ENCODE data around the gene ABHD17A.
A peak's percentile ranks its signal among the peaks of the same experiment; 100 is the strongest.

Gene ABHD17A

GRCh38 chr19:1855828-1856255, 29.5 kb downstream of the ABHD17A start:
- H3K4me2 ChIP-seq (ENCODE audit: low read length), result no peak overlapping the region
- no peak overlapping the region for H2BK5ac ChIP-seq (ENCODE audit: low read depth, low read length, poor library complexity)
- no peak overlapping the region for H3K18ac ChIP-seq (ENCODE audit: low read length)
- no peak overlapping the region for H2AFZ ChIP-seq (ENCODE audit: insufficient read depth, low read length, poor library complexity)
- peak overlapping the region; percentile 0 for H2AK5ac ChIP-seq (ENCODE audit: low read length)
- peaks cover 2% of the 10 kb centered on the region for H3K9me3 ChIP-seq (ENCODE audit: insufficient read depth, low read depth, low read length)
- H3K14ac ChIP-seq (ENCODE audit: low read length), result no peak overlapping the region
- peak overlapping the region; percentile 1 for H4K12ac ChIP-seq (ENCODE audit: low read depth, low read length)
- H3K23ac ChIP-seq (ENCODE audit: low read length), result no peak overlapping the region
- no peak overlapping the region for H4K91ac ChIP-seq (ENCODE audit: low read depth, low read length)
- no peak overlapping the region for H2BK120ac ChIP-seq (ENCODE audit: insufficient read depth, low read length, poor library complexity)
- H3K4me3 ChIP-seq (ENCODE audit: low read depth, low read length), result no peak overlapping the region
- no peak overlapping the region for H3K9ac ChIP-seq (ENCODE audit: low read length)
- peaks cover 4% of the 10 kb centered on the region for H3K79me1 ChIP-seq (ENCODE audit: low read length)
- H3K79me2 ChIP-seq (ENCODE audit: control insufficient read depth, insufficient read depth, low read length, poor library complexity), result peaks cover 5% of the 10 kb centered on the region
- no peak overlapping the region for H3K27ac ChIP-seq (ENCODE audit: low read depth, low read length)
- H3K36me3 ChIP-seq (ENCODE audit: control insufficient read depth in 1 of 2, insufficient read depth in 2 of 2, low read length in 2 of 2), result peaks cover 0 to 3% of the 10 kb centered on the region in 2 experiments
- H3K4me1 ChIP-seq (ENCODE audit: control insufficient read depth in 1 of 2, insufficient read depth in 2 of 2, low read length in 2 of 2), result peaks cover 26 to 28% of the 10 kb centered on the region in 2 experiments
- H4K8ac ChIP-seq (ENCODE audit: low read depth, low read length), result peak overlapping the region; percentile 1
- H3K4ac ChIP-seq (ENCODE audit: low read depth, low read length), result no peak overlapping the region
- H2BK12ac ChIP-seq (ENCODE audit: low read length), result no peak overlapping the region
- no peaks in the 10 kb centered on the region for H3K27me3 ChIP-seq (ENCODE audit: insufficient read depth, low read length)
- no CpG with 5 or more reads among the region's 13 CpGs for WGBS (ENCODE audit: extremely low coverage, insufficient coverage, insufficient read length)
- DNase-seq, result no peak

GRCh38 chr19:1855040-1855827, 30.1 kb downstream of the ABHD17A start:
- H3K79me1 ChIP-seq (ENCODE audit: low read length), result peaks cover 4% of the 10 kb centered on the region
- peak overlapping the region; percentile 40 for H4K12ac ChIP-seq (ENCODE audit: low read depth, low read length)
- H3K36me3 ChIP-seq (ENCODE audit: control insufficient read depth in 1 of 2, insufficient read depth in 2 of 2, low read length in 2 of 2), result peaks cover 0 to 3% of the 10 kb centered on the region in 2 experiments
- no peak overlapping the region for H2BK120ac ChIP-seq (ENCODE audit: insufficient read depth, low read length, poor library complexity)
- H3K4ac ChIP-seq (ENCODE audit: low read depth, low read length), result no peak overlapping the region
- peaks cover 3% of the 10 kb centered on the region for H3K9me3 ChIP-seq (ENCODE audit: insufficient read depth, low read depth, low read length)
- H2BK12ac ChIP-seq (ENCODE audit: low read length), result peak overlapping the region; percentile 10
- peaks cover 3% of the 10 kb centered on the region for H3K79me2 ChIP-seq (ENCODE audit: control insufficient read depth, insufficient read depth, low read length, poor library complexity)
- no peaks in the 10 kb centered on the region for H3K27me3 ChIP-seq (ENCODE audit: insufficient read depth, low read length)
- H3K4me3 ChIP-seq (ENCODE audit: low read depth, low read length), result no peak overlapping the region
- peak overlapping the region; percentile 40 for H3K4me2 ChIP-seq (ENCODE audit: low read length)
- H3K18ac ChIP-seq (ENCODE audit: low read length), result peak overlapping the region; percentile 60
- peak overlapping the region; percentile 69 for H4K91ac ChIP-seq (ENCODE audit: low read depth, low read length)
- peak overlapping the region; percentile 62 for H4K8ac ChIP-seq (ENCODE audit: low read depth, low read length)
- H3K27ac ChIP-seq (ENCODE audit: low read depth, low read length), result peak overlapping the region; percentile 37
- H3K23ac ChIP-seq (ENCODE audit: low read length), result no peak overlapping the region
- peak overlapping the region; percentile 55 for H2AFZ ChIP-seq (ENCODE audit: insufficient read depth, low read length, poor library complexity)
- peak overlapping the region; percentile 61 for H3K14ac ChIP-seq (ENCODE audit: low read length)
- WGBS (ENCODE audit: extremely low coverage, insufficient coverage, insufficient read length), result no CpG with 5 or more reads among the region's 33 CpGs
- H2AK5ac ChIP-seq (ENCODE audit: low read length), result peak overlapping the region; percentile 50
- peaks cover 22 to 24% of the 10 kb centered on the region in 2 experiments for H3K4me1 ChIP-seq (ENCODE audit: control insufficient read depth in 1 of 2, insufficient read depth in 2 of 2, low read length in 2 of 2)
- peak; percentile 62 to 71 for DNase-seq
- H3K9ac ChIP-seq (ENCODE audit: low read length), result peak overlapping the region; percentile 31
- H2BK5ac ChIP-seq (ENCODE audit: low read depth, low read length, poor library complexity), result peak overlapping the region; percentile 26

GRCh38 chr19:1854542-1855039, 30.7 kb downstream of the ABHD17A start:
- Histone ChIP-seq H2BK120ac (ENCODE audit: insufficient read depth, low read length, poor library complexity) (no peak overlapping the region), H2AFZ (ENCODE audit: insufficient read depth, low read length, poor library complexity) (peak overlapping the region; percentile 30), H3K79me1 (ENCODE audit: low read length) (peaks cover 4% of the 10 kb centered on the region), H3K9me3 (ENCODE audit: insufficient read depth, low read depth, low read length) (peaks cover 3% of the 10 kb centered on the region), H3K14ac (ENCODE audit: low read length) (no peak overlapping the region), H4K12ac (ENCODE audit: low read depth, low read length) (peak overlapping the region; percentile 40), H4K91ac (ENCODE audit: low read depth, low read length) (peak overlapping the region; percentile 69), H3K4me3 (ENCODE audit: low read depth, low read length) (no peak overlapping the region), H3K23ac (ENCODE audit: low read length) (no peak overlapping the region), H2BK5ac (ENCODE audit: low read depth, low read length, poor library complexity) (peak overlapping the region; percentile 26), H3K18ac (ENCODE audit: low read length) (peak overlapping the region; percentile 60), H2BK12ac (ENCODE audit: low read length) (peak overlapping the region; percentile 10), H3K27me3 (ENCODE audit: insufficient read depth, low read length) (no peaks in the 10 kb centered on the region), H3K79me2 (ENCODE audit: control insufficient read depth, insufficient read depth, low read length, poor library complexity) (peaks cover 2% of the 10 kb centered on the region), H4K8ac (ENCODE audit: low read depth, low read length) (peak overlapping the region; percentile 62), H3K4ac (ENCODE audit: low read depth, low read length) (no peak overlapping the region), H3K36me3 (ENCODE audit: control insufficient read depth in 1 of 2, insufficient read depth in 2 of 2, low read length in 2 of 2) (peaks cover 0 to 3% of the 10 kb centered on the region in 2 experiments), H3K27ac (ENCODE audit: low read depth, low read length) (peak overlapping the region; percentile 37), H3K4me2 (ENCODE audit: low read length) (no peak overlapping the region), H3K9ac (ENCODE audit: low read length) (no peak overlapping the region), H2AK5ac (ENCODE audit: low read length) (no peak overlapping the region), H3K4me1 (ENCODE audit: control insufficient read depth in 1 of 2, insufficient read depth in 2 of 2, low read length in 2 of 2) (peaks cover 20 to 21% of the 10 kb centered on the region in 2 experiments)
- no peak for DNase-seq
- WGBS (ENCODE audit: extremely low coverage, insufficient coverage, insufficient read length), result no CpG with 5 or more reads among the region's 37 CpGs

- no peak overlapping the region for H3K4me2 ChIP-seq (ENCODE audit: low read length)
- peaks cover 0 to 3% of the 10 kb centered on the region in 2 experiments for H3K36me3 ChIP-seq (ENCODE audit: control insufficient read depth in 1 of 2, insufficient read depth in 2 of 2, low read length in 2 of 2)
- H3K4ac ChIP-seq (ENCODE audit: low read depth, low read length), result no peak overlapping the region
- H3K9me3 ChIP-seq (ENCODE audit: insufficient read depth, low read depth, low read length), result peaks cover 3% of the 10 kb centered on the region
- H3K27ac ChIP-seq (ENCODE audit: low read depth, low read length), result no peak overlapping the region
- H3K4me3 ChIP-seq (ENCODE audit: low read depth, low read length), result no peak overlapping the region
- H3K27me3 ChIP-seq (ENCODE audit: insufficient read depth, low read length), result no peaks in the 10 kb centered on the region
- no peak overlapping the region for H3K23ac ChIP-seq (ENCODE audit: low read length)
- H3K79me2 ChIP-seq (ENCODE audit: control insufficient read depth, insufficient read depth, low read length, poor library complexity), result peaks cover 2% of the 10 kb centered on the region
- no peak overlapping the region for H2AFZ ChIP-seq (ENCODE audit: insufficient read depth, low read length, poor library complexity)
- no CpG with 5 or more reads among the region's 16 CpGs for WGBS (ENCODE audit: extremely low coverage, insufficient coverage, insufficient read length)
- no peak overlapping the region for H2BK120ac ChIP-seq (ENCODE audit: insufficient read depth, low read length, poor library complexity)
- H2BK12ac ChIP-seq (ENCODE audit: low read length), result no peak overlapping the region
- no peak overlapping the region for H4K8ac ChIP-seq (ENCODE audit: low read depth, low read length)
- no peak overlapping the region for H4K12ac ChIP-seq (ENCODE audit: low read depth, low read length)
- peaks cover 4% of the 10 kb centered on the region for H3K79me1 ChIP-seq (ENCODE audit: low read length)
- H4K91ac ChIP-seq (ENCODE audit: low read depth, low read length), result no peak overlapping the region
- no peak overlapping the region for H3K14ac ChIP-seq (ENCODE audit: low read length)
- no peak for DNase-seq
- no peak overlapping the region for H3K9ac ChIP-seq (ENCODE audit: low read length)
- H3K18ac ChIP-seq (ENCODE audit: low read length), result no peak overlapping the region
- H2BK5ac ChIP-seq (ENCODE audit: low read depth, low read length, poor library complexity), result no peak overlapping the region
- H2AK5ac ChIP-seq (ENCODE audit: low read length), result no peak overlapping the region
- H3K4me1 ChIP-seq (ENCODE audit: control insufficient read depth in 1 of 2, insufficient read depth in 2 of 2, low read length in 2 of 2), result peaks cover 20 to 21% of the 10 kb centered on the region in 2 experiments
Measured at GRCh38 chr19:1854039-1854541, 31.2 kb downstream of the ABHD17A start.
